GM12872 (cell line): ENCODE measurements around the gene PGRMC2.

Source experiments
- TF ChIP-seq, protein P1 (sequence below): IDR thresholded peaks from 3 replicates; pipeline ENCODE4 v1.5.1; 2011; ENCODE audit warnings: low read depth, mild to moderate bottlenecking, low read length, moderate library complexity; ENCODE audit not compliant: insufficient read depth

PGRMC2 gene

DNA sequence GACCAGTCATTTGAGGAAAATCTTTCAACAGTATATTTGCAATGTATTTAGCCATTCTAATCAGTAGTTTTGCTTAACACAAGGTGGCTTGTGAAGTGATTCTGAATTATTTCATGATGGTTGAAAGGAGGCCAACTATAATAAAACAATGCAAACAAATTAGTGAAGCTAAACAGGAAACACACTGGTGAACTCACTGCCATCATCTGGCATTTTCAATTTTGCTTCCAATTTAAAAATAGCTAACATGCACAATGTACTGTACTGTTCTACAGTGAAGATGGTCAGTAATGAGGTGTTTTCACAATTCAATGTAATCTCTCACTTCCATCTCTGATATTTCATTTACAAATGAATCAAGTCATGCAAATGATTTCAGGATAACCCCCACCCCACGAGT, 31.1 kb downstream of the PGRMC2 start:
- TF ChIP-seq, protein P1, sequence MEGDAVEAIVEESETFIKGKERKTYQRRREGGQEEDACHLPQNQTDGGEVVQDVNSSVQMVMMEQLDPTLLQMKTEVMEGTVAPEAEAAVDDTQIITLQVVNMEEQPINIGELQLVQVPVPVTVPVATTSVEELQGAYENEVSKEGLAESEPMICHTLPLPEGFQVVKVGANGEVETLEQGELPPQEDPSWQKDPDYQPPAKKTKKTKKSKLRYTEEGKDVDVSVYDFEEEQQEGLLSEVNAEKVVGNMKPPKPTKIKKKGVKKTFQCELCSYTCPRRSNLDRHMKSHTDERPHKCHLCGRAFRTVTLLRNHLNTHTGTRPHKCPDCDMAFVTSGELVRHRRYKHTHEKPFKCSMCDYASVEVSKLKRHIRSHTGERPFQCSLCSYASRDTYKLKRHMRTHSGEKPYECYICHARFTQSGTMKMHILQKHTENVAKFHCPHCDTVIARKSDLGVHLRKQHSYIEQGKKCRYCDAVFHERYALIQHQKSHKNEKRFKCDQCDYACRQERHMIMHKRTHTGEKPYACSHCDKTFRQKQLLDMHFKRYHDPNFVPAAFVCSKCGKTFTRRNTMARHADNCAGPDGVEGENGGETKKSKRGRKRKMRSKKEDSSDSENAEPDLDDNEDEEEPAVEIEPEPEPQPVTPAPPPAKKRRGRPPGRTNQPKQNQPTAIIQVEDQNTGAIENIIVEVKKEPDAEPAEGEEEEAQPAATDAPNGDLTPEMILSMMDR: no peak

DNA sequence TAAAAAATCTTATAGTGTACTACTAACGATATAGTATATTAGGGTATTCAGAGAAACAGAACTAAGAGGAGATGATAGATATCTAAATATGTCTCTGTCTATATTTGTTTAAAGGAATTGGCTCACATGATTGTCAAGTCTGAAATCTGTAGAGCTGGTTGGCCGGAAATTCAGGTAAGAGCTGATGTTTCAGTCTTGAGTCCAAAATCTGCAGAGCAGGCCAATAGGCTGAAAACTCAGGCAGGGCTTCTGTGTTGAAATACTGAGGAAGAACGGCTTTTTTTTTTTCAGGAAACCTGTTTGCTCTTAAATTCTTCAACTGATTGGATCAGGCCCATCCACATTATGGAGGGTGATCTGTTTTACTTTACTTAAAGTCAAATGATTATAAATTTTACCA, 31.7 kb downstream of the PGRMC2 start:
- TF ChIP-seq, protein P1: no peak

DNA sequence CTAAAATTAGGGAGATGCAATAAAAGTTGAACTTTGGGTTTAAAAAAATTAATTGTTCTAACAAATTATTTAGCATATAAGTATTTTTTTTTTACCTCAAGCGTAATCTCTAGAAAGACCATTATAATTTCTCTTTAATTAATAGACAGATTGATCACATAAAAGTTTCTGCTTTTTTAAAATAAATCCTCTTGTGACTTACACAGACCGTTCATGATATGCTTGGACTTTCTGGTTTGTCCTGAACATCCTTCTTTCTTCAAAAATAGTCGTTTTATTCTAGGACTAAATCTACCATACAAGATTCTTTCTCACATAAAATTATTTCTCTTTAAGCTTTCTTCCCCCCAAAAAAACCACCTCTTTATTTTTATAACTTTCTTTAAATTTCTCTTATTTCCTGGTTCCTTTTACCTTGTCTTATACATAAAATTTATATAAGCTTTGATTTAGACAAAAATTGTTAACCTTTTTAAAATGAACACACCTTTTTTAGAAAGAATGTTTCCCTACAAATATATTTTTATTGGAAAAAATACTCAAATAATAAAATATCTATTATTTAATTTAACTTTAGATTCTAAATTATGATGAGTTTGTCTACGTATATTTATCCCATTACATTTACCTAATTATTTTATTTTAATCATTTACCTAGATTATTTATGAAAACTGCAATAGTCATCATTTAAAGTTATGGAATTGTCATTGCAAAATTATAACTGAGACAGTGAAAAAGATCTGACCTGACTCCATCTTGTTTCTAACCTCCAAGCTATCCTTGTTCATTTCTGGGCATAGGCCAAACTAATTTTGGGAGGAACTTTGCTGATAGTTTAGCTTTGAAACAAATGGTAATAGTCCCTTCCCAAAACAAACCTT, 37.6 kb downstream of the PGRMC2 start:
- TF ChIP-seq, protein P1: no peak

DNA sequence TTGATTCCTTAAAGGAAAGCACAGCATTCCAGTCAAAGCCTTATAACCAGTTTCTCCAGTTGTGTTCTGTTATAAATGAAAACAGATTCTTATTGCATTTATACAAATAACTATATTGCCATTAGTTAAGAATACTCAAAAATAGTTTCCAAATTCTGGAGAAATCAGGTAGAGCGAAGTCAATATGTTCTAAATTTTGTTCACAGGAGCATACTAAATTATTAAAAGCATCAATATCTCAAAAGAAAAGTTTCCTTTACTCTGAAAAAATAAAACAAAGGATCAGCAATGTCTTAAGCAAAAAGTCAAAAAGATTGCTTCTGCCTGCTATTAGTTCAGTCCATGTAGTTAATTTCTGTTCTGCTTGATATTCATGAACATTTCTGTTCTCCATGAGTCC, 39.7 kb downstream of the PGRMC2 start:
- TF ChIP-seq, protein P1: no peak

DNA sequence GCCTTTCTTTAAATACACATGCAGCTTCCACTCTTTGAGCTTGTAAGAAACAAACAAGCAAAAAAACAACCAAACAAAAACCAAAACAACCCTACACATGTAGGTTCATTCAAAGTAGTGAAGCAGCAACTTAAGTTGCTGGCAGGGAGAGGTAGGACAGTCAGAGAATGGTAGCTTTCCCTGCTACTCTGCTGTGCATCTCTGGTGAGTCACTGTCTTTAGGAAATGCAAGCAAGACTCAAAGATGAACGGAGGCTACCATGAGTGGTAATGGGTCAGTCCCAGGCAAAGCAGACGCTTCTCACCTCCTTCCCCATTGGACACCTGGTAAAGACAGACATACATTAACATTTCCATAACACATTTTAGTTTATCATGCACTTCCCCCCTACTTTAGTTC, 43.2 kb downstream of the PGRMC2 start:
- TF ChIP-seq, protein P1: no peak

DNA sequence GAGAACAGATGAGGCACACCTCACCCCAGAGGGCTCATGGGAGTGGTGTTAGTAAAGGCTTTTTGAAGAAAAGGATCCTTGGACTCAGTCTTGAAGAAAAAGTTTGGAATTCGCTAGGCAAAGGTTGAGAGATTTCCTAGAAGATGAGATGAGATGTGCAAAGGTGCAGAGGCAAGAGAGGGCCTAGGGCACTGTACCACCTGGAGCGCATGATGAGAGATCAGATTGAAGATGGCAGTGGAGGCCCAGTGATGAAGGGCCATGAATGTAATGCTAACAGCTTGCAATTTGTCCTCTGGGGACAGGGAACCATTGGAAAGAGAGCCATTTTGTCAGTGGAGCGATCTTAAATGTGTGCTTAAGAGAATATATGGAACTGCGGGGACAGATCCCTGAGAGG, 45.0 kb downstream of the PGRMC2 start:
- TF ChIP-seq, protein P1: no peak

DNA sequence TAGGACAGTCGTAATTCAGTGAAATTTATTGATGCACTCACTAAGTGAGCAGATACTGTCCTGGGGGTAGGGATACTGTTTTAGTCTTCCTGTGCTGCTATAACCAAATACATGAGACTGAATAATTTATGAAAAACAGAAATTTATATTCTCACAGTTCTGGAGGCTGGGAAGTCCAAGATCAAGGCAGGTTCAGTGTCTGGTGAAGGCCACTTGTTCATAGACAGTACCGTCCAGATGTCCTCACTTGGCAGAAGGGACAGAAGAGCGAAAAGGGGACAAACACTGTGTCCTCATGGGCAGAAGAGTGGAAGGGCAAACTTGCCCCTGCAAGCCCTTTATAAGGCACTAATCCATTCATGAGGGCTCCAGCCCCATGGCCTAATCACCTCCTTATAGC, 45.6 kb downstream of the PGRMC2 start:
- TF ChIP-seq, protein P1: no peak
